Right cardiac atrium (tissue), 5 donors: ENCODE results near the gene CEP350. TPM values are rescaled to one million over a fixed set of nuclear protein-coding genes. Genes with fewer than 3 reads are reported as not detected.
A peak's percentile ranks its signal among the peaks of the same experiment; 100 is the strongest.

Source experiments
- ATAC-seq, 2 donors: fragments of 200-7000 bp; cut with Tn5 transposase; one replicate each; pipeline versions ENCODE4 v1.8.0 to v1.9.1; 2020; ENCODE audit warnings: moderate library complexity in 2 of 2, mild to moderate bottlenecking in 1 of 2
- DNase-seq, 3 donors: peaks; one replicate each; pipeline ENCODE4 v3.0.0-alpha.2; 2020
- H3K27ac ChIP-seq: one replicate; pipeline ENCODE4 v1.5.1; 2013; ENCODE audit warnings: mild to moderate bottlenecking, low read length, control low read depth, moderate library complexity
- H3K27me3 ChIP-seq: one replicate; pipeline ENCODE4 v1.6.1; 2013; ENCODE audit not compliant: control insufficient read depth, insufficient read depth
- H3K4me1 ChIP-seq: one replicate; pipeline ENCODE4 v1.6.1; 2013; ENCODE audit warnings: low read length; ENCODE audit not compliant: control insufficient read depth, insufficient read depth
- H3K4me3 ChIP-seq: one replicate; pipeline ENCODE4 v1.5.1; 2013; ENCODE audit warnings: low read length, control low read depth
- H3K9me3 ChIP-seq: one replicate; pipeline ENCODE4 v1.6.1; 2013; ENCODE audit warnings: low read length; ENCODE audit not compliant: control insufficient read depth
- whole genome bisulfite sequencing: extraction: QIAGEN DNeasy Blood & Tissue Kit; methylation state at CpG from one replicate; pipeline ENCODE4 v1.1.7; 2013; 5-methylcytosine and 5-hydroxymethylcytosine counted together
- intact Hi-C, 4 donors: fragments of 100-400 bp; cut with DNase I; formaldehyde crosslinking; loops; one replicate each; pipeline versions ENCODE4 v1.11.0 to v1.14.0; 2022 to 2023
- polyA plus RNA-seq: library from polyadenylated mRNA; stranded (reverse); fragments of 200-250 nt; gene quantifications from one replicate; pipeline ENCODE4 v1.2.3, GENCODE V29; 2013
- total RNA-seq, 4 donors: library from RNA; stranded (reverse); fragmentation: NEBNext Ultra II Directional; extraction: Animal tissue kit (Norgen Biotek cat#: 25700); gene quantifications; one replicate each; pipeline ENCODE4 v1.2.1, GENCODE V29; 2021
- donor health status: healthy with polysubstance abuse.
- donor health status: DM: no; HTN: yes; CAD: no.
- donor health status: DM: no; HTN: no; CAD: no.
- donor health status: DM: no; HTN: yes; CAD: no; lungs with severe emphysema.
- donor health status: DM: yes; HTN: yes; CAD: no.

The CEP350 gene
- total and polyA plus RNA-seq, 5 donors = 6.8 to 40.3 (median 35.1) TPM

DNA sequence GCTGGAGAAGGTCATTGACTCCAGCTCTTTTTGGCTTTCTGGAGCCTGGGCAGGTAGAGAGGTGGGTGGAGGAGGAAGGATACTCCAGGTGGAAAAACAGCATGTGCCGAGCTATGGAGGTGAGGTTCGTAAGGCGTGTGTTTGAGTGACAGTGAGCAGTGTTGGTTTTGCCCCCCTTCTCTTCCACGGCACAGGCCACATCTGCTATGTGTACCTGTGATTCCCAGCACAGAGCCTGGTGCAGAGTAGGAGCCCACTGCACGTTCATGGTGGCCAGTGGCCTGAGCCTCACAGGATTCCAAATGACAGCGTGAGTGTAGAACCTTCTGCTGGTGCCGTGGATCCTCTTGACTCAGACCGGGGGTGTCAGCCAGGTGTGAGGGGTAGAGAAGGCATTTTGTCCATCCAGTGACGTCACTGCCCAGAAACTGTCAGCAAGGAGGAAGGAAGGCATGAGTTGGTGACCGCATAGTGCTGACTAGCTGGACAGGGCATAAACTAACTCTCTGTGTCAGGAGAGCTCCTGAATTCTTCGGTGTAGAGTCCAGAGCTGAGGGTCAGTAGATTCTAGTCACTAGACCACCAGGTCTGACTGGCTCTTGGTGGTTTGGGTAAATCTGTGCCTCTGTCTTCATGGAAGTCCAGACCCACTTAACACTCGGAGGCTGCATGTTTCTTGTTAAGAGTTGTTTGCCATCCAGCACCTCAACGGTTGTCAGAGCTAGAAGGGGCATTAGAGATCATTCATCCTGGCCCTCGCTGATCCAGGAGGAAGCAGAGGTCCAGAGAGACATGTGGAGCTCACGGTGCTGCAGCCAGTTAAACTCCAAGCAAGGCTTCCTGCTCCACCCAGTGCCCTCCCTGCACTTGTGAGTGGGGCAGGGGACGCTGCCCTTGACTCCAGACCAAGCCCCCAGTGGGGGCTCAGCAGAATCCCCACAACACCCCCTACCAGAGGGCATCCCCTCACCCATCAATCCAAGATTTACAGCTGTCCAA lies 203.8 kb downstream of the CEP350 start:
- intact Hi-C loops = no loop called here
- H3K9me3 ChIP-seq = no peaks in the 10 kb centered on the region
- peaks cover 23% of the 10 kb centered on the region for H3K4me1 ChIP-seq
- no peak overlapping the region for H3K4me3 ChIP-seq
- WGBS = 76% methylated on average over 16 of the region's 16 CpGs
- peak overlapping the region; percentile 12 for H3K27ac ChIP-seq
- ATAC-seq (no peak), DNase-seq (no peak)
- no peaks in the 10 kb centered on the region for H3K27me3 ChIP-seq

DNA sequence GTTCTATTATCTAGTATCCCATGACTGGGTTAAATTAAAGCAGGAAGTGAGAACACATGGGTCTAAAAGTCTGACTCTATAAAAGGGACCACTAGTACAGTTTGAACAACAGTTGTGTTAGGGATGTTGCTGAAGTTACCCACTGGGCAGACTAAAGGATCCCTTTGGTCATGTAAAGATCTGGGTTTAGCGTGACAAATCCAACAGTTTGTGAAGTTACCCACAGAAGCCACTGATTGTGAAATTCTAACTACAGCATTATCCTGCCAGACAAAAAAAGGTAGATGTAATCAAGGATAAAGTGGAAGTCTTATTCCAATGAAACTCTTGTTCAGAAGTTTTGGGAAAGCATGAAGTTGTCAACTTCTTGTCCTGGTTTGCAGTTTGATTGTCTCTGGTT lies 205.7 kb downstream of the CEP350 start:
- WGBS = 86% methylated on average over 1 of the region's 1 CpG
- Histone ChIP-seq H3K27me3 (no peaks in the 10 kb centered on the region), H3K9me3 (no peaks in the 10 kb centered on the region), H3K4me1 (peaks cover 33% of the 10 kb centered on the region), H3K4me3 (no peak overlapping the region), H3K27ac (no peak overlapping the region)
- DNase-seq = no peak
- no peak for ATAC-seq
- intact Hi-C loops = no loop called here

DNA sequence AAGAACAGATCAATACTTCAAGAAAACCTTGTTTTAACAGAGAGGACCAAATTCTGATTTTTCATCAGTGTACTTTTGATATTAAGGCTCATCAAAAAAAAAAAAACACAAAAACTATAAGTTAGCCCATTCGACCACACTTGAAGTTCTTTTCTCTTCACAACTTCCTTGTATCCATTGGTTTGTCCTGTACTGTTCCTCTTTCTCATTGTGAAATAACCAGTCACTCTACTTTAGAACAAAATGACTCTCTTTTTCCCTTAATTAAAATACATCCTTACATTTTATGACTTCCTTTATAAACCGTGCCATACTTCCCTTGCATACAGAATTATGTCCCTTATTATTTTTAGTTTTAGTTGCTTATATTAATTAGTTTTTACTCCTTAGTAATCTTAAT lies 208.4 kb downstream of the CEP350 start:
- no peak overlapping the region for H3K27ac ChIP-seq
- intact Hi-C loops = no loop called here
- H3K4me3 ChIP-seq = no peak overlapping the region
- WGBS = 65% methylated on average over 2 of the region's 2 CpGs
- peaks cover 30% of the 10 kb centered on the region for H3K4me1 ChIP-seq
- DNase-seq (no peak), ATAC-seq (no peak)
- no peaks in the 10 kb centered on the region for H3K27me3 ChIP-seq
- H3K9me3 ChIP-seq = no peaks in the 10 kb centered on the region

Other genes with a start within 250 kb of the CEP350 start
- gene FAM163A, start 211.5 kb upstream of the CEP350 start, total RNA-seq = under 1 TPM in 2 of 4 donors, not detected in 2; 0.09 to 0.19 TPM
- 0.16 TPM for gene FAM163A, start 211.5 kb upstream of the CEP350 start, polyA plus RNA-seq
- gene TOR1AIP2, start 77.0 kb upstream of the CEP350 start, total RNA-seq = 10 to 100 TPM; 40.1 to 52.2 (median 48.2) TPM
- 11.0 TPM for gene TOR1AIP2, start 77.0 kb upstream of the CEP350 start, polyA plus RNA-seq
- gene TOR1AIP1, start 72.5 kb upstream of the CEP350 start, total RNA-seq = 10 to 100 TPM; 59.8 to 65.9 (median 65.4) TPM
- gene TOR1AIP1, start 72.5 kb upstream of the CEP350 start, polyA plus RNA-seq = 31.6 TPM
- gene QSOX1, start 200.1 kb downstream of the CEP350 start, total RNA-seq = 100 to 1,000 TPM; 349 to 399 (median 370) TPM
- gene QSOX1, start 200.1 kb downstream of the CEP350 start, polyA plus RNA-seq = 218 TPM